Immature natural killer cell (primary cell): ENCODE measurements around the gene LRRC56. TPM values are rescaled to one million over a fixed set of nuclear protein-coding genes. Genes with fewer than 3 reads are reported as not detected.

Experiments used
- DNase-seq, 3 donors: peaks; one replicate each; pipeline ENCODE4 v3.0.0; 2022; ENCODE audit warnings: mixed read lengths in 1 of 3
- H3K27ac Mint-ChIP-seq, 6 donors: one replicate each; pipeline ENCODE4 v1.8.0; 2020; ENCODE audit warnings: mixed read lengths in 6 of 6, mild to moderate bottlenecking in 5 of 6, inconsistent platforms in 4 of 6, moderate library complexity in 3 of 6
- H3K27me3 Mint-ChIP-seq, 3 donors: one replicate each; pipeline ENCODE4 v1.8.0; 2020 to 2021; ENCODE audit warnings: low read depth in 3 of 3, mild to moderate bottlenecking in 3 of 3, mixed read lengths in 3 of 3, moderate library complexity in 3 of 3, inconsistent platforms in 1 of 3
- H3K36me3 Mint-ChIP-seq, 3 donors: one replicate each; pipeline ENCODE4 v1.8.0; 2020; ENCODE audit warnings: mixed read lengths in 3 of 3, inconsistent platforms in 2 of 3, mild to moderate bottlenecking in 2 of 3
- H3K4me1 Mint-ChIP-seq, 2 donors: one replicate each; pipeline ENCODE4 v1.8.0; 2020; ENCODE audit warnings: inconsistent platforms in 2 of 2, mild to moderate bottlenecking in 2 of 2, mixed read lengths in 2 of 2, moderate library complexity in 1 of 2
- H3K4me3 Mint-ChIP-seq, 5 donors: one replicate each; pipeline ENCODE4 v1.8.0; 2020; ENCODE audit warnings: mild to moderate bottlenecking in 5 of 5, mixed read lengths in 5 of 5, inconsistent platforms in 3 of 5, moderate library complexity in 3 of 5
- H3K9me3 Mint-ChIP-seq, 6 donors: one replicate each; pipeline ENCODE4 v1.8.0; 2020; ENCODE audit warnings: mild to moderate bottlenecking in 6 of 6, mixed read lengths in 6 of 6, inconsistent platforms in 4 of 6, moderate library complexity in 3 of 6
- polyA plus RNA-seq, 3 donors: library from polyadenylated mRNA; unstranded; fragments of 300-500 nt; fragmentation: Illumina TruSeq; gene quantifications; one replicate each; pipeline ENCODE4 v1.2.3, GENCODE V29; 2021

Gene LRRC56
- polyA plus RNA-seq, 3 donors from 2014 or later: 0.27 to 0.89 TPM; not detected in 1

DNA sequence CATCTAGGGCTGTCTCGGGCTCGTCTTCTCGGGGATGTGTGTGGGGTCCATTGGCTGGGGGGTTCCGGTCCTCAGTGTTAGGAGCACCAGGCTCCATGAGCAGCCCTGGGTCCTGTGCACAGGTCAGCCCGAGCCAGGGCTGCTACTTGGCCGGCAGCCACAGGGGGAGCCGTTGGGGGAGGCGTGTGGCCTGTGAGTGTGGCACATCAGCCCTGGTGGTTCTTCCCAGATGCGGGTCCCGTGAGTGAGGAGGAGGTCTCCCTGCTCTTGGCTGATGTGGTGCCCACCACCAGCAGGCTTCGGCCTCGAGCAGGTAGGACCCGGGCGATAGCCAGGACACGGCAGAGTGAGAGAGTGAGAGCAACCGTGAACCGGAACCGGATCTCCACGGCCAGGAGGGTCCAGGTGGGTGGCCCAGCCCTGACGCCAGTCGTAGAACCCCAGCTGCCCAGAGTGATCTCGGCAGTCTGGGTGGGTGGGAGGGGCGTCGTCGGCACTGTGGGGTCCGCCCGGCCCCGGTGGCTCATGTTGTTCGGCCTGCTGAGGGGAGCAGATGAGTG lies 59.9 kb downstream of the LRRC56 start:
- Mint-ChIP-seq H3K36me3 (peaks cover 8 to 21% (median 10%) of the 10 kb centered on the region in 3 donors), H3K4me1 (peaks cover 16% of the 10 kb centered on the region in 2 donors), H3K27ac (peak overlapping the region in 3 of 6 donors; percentile 17 to 63 (median 54)), H3K9me3 (no peaks in the 10 kb centered on the region), H3K4me3 (no peak overlapping the region), H3K27me3 (peaks cover 4 to 7% (median 7%) of the 10 kb centered on the region in 3 donors)
- DNase-seq: no peak

- DNase-seq: no peak
- H3K4me3 Mint-ChIP-seq: no peak overlapping the region
- no peak overlapping the region for H3K27ac Mint-ChIP-seq
- H3K36me3 Mint-ChIP-seq: peaks cover 5 to 19% (median 7%) of the 10 kb centered on the region in 3 donors
- peaks cover 16% of the 10 kb centered on the region in 2 donors for H3K4me1 Mint-ChIP-seq
- H3K9me3 Mint-ChIP-seq: no peaks in the 10 kb centered on the region
- H3K27me3 Mint-ChIP-seq: peaks cover 4 to 7% (median 7%) of the 10 kb centered on the region in 3 donors
Measured at GRCh38 chr11:598005-598680, 60.8 kb downstream of the LRRC56 start.

GRCh38 chr11:601573-602245 lies 64.4 kb downstream of the LRRC56 start:
- H3K9me3 Mint-ChIP-seq: no peaks in the 10 kb centered on the region
- DNase-seq: no peak
- H3K4me3 Mint-ChIP-seq: no peak overlapping the region
- peaks cover 7 to 25% (median 8%) of the 10 kb centered on the region in 3 donors for H3K36me3 Mint-ChIP-seq
- H3K27me3 Mint-ChIP-seq: peaks cover 0 to 7% (median 4%) of the 10 kb centered on the region in 3 donors
- H3K4me1 Mint-ChIP-seq: peaks cover 5 to 6% of the 10 kb centered on the region in 2 donors
- peak overlapping the region in 1 of 6 donors; percentile 29 for H3K27ac Mint-ChIP-seq

DNA sequence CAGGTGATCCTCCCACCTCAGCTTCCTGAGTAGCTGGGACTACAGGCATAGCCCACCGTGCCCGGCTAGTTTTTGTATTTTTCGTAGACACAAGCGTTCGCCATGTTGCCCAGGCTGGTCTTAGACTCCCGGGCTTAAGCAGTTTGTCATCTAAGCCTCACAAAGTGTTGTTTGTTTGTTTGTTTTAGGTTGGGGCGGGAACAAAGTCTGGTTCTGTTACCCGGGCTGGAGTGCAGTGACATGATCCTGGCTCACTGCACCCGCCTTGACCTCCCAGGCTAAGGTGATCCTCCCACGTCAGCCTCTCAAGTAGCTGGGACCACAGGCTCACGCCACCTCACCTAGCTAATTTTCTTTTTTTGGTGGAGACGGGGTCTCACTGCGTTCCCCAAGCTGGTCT lies 65.8 kb downstream of the LRRC56 start:
- Mint-ChIP-seq H3K27me3 (peaks cover 0 to 6% (median under 1%) of the 10 kb centered on the region in 3 donors), H3K27ac (peak overlapping the region in 1 of 6 donors; percentile 28), H3K4me1 (no peaks in the 10 kb centered on the region), H3K9me3 (no peaks in the 10 kb centered on the region), H3K4me3 (no peak overlapping the region), H3K36me3 (peaks cover 8 to 23% (median 9%) of the 10 kb centered on the region in 3 donors)
- no peak for DNase-seq

Other genes with a start within 250 kb of the LRRC56 start
- 10 to 100 TPM in 2 of 3 donors, 1 to 10 TPM in 1; 8.1 to 17.4 (median 11.4) TPM for gene PGGHG, start 248.4 kb upstream of the LRRC56 start, polyA plus RNA-seq
- gene IFITM5, start 238.0 kb upstream of the LRRC56 start, polyA plus RNA-seq: not detected
- 1,000 to 10,000 TPM; 4,348 to 7,867 (median 6,958) TPM for gene IFITM2, start 229.7 kb upstream of the LRRC56 start, polyA plus RNA-seq
- 1,000 to 10,000 TPM; 2,792 to 4,533 (median 3,562) TPM for gene IFITM1, start 223.5 kb upstream of the LRRC56 start, polyA plus RNA-seq
- 100 to 1,000 TPM; 138 to 675 (median 423) TPM for gene IFITM3, start 216.7 kb upstream of the LRRC56 start, polyA plus RNA-seq
- under 1 TPM in 1 of 3 donors, not detected in 2; 0.53 TPM for gene B4GALNT4, start 168.0 kb upstream of the LRRC56 start, polyA plus RNA-seq
- under 1 TPM in 1 of 3 donors, not detected in 2; 0.36 TPM for gene PKP3, start 143.3 kb upstream of the LRRC56 start, polyA plus RNA-seq
- gene SIGIRR, start 122.5 kb upstream of the LRRC56 start, polyA plus RNA-seq: 100 to 1,000 TPM; 238 to 392 (median 259) TPM
- 1 to 10 TPM in 2 of 3 donors, not detected in 1; 2.3 to 4.4 TPM for gene ANO9, start 95.5 kb upstream of the LRRC56 start, polyA plus RNA-seq
- 10 to 100 TPM; 11.5 to 17.3 (median 16.1) TPM for gene PTDSS2, start 87.2 kb upstream of the LRRC56 start, polyA plus RNA-seq
- gene RNH1, start 30.3 kb upstream of the LRRC56 start, polyA plus RNA-seq: 100 to 1,000 TPM; 164 to 180 (median 168) TPM
- 10 to 100 TPM; 16.7 to 26.8 (median 18.6) TPM for gene HRAS, start 2.0 kb upstream of the LRRC56 start, polyA plus RNA-seq
- under 1 TPM; 0.54 to 0.95 (median 0.66) TPM for gene LMNTD2, start 23.2 kb downstream of the LRRC56 start, polyA plus RNA-seq
- 10 to 100 TPM; 20.3 to 31.9 (median 31.5) TPM for gene RASSF7, start 23.4 kb downstream of the LRRC56 start, polyA plus RNA-seq
- 10 to 100 TPM in 1 of 3 donors, 1 to 10 TPM in 2; 4.0 to 17.5 (median 5.4) TPM for gene PHRF1, start 38.9 kb downstream of the LRRC56 start, polyA plus RNA-seq
- gene IRF7, start 78.4 kb downstream of the LRRC56 start, polyA plus RNA-seq: 10 to 100 TPM; 36.4 to 62.4 (median 53.9) TPM
- not detected for gene CDHR5, start 87.4 kb downstream of the LRRC56 start, polyA plus RNA-seq
- not detected for gene SCT, start 89.7 kb downstream of the LRRC56 start, polyA plus RNA-seq
- gene DRD4, start 99.7 kb downstream of the LRRC56 start, polyA plus RNA-seq: not detected
- gene DEAF1, start 157.7 kb downstream of the LRRC56 start, polyA plus RNA-seq: 10 to 100 TPM; 17.8 to 31.6 (median 18.6) TPM
- 10 to 100 TPM; 21.3 to 32.4 (median 30.4) TPM for gene TMEM80, start 158.3 kb downstream of the LRRC56 start, polyA plus RNA-seq
- gene EPS8L2, start 168.7 kb downstream of the LRRC56 start, polyA plus RNA-seq: 10 to 100 TPM; 12.9 to 15.1 (median 15.0) TPM
- gene TALDO1, start 209.9 kb downstream of the LRRC56 start, polyA plus RNA-seq: 100 to 1,000 TPM; 163 to 189 (median 180) TPM
- 1 to 10 TPM; 5.8 to 9.7 (median 6.7) TPM for gene GATD1, start 240.0 kb downstream of the LRRC56 start, polyA plus RNA-seq